GM12865 (cell line): ENCODE results near the gene PRPF6.

Experiments used
- DNase-seq: peaks from one replicate; pipeline ENCODE4 v3.0.0; 2010; ENCODE audit warnings: low read depth
- H3K4me3 ChIP-seq: 2 replicates; pipeline ENCODE4 v1.5.1; 2011; ENCODE audit warnings: mild to moderate bottlenecking, low read depth, low read length, control low read depth
- CTCF ChIP-seq: IDR thresholded peaks from 2 replicates; pipeline ENCODE4 v1.5.1; 2011; ENCODE audit warnings: low read length, control low read depth, low read depth, inconsistent platforms; ENCODE audit not compliant: insufficient read depth; ENCODE audit errors: missing control alignments

The PRPF6 gene

GRCh38 chr20:64001607-64002011, 20.7 kb downstream of the PRPF6 start:
- no peak for TF ChIP-seq CTCF
- no peak overlapping the region for H3K4me3 ChIP-seq
- DNase-seq: no peak

GRCh38 chr20:64003960-64004725, 23.2 kb downstream of the PRPF6 start:
- TF ChIP-seq CTCF: no peak
- no peak for DNase-seq
- no peak overlapping the region for H3K4me3 ChIP-seq

- TF ChIP-seq CTCF: no peak
- no peak for DNase-seq
- no peak overlapping the region for H3K4me3 ChIP-seq
Measured at GRCh38 chr20:64005394-64005793, 24.5 kb downstream of the PRPF6 start.

GRCh38 chr20:64006490-64006889, 25.6 kb downstream of the PRPF6 start:
- no peak for TF ChIP-seq CTCF
- DNase-seq: no peak
- H3K4me3 ChIP-seq: no peak overlapping the region

GRCh38 chr20:64006902-64007301, 26.0 kb downstream of the PRPF6 start:
- no peak for TF ChIP-seq CTCF
- no peak overlapping the region for H3K4me3 ChIP-seq
- DNase-seq: peak; percentile 51

- TF ChIP-seq CTCF: no peak
Measured at GRCh38 chr20:64009811-64010387, 29.0 kb downstream of the PRPF6 start.

More at GRCh38 chr20:64009811-64010387, 29.0 kb downstream of the PRPF6 start:
- peak overlapping the region; percentile 3 for H3K4me3 ChIP-seq
- peak; percentile 42 for DNase-seq
